Measurements from ENCODE around the gene FLT4. TPM values are rescaled to one million over a fixed set of nuclear protein-coding genes. Genes with fewer than 3 reads are reported as not detected.

FLT4 gene
- total and polyA plus RNA-seq, 9 donors = 3.3 to 18.5 (median 7.0) TPM

DNA sequence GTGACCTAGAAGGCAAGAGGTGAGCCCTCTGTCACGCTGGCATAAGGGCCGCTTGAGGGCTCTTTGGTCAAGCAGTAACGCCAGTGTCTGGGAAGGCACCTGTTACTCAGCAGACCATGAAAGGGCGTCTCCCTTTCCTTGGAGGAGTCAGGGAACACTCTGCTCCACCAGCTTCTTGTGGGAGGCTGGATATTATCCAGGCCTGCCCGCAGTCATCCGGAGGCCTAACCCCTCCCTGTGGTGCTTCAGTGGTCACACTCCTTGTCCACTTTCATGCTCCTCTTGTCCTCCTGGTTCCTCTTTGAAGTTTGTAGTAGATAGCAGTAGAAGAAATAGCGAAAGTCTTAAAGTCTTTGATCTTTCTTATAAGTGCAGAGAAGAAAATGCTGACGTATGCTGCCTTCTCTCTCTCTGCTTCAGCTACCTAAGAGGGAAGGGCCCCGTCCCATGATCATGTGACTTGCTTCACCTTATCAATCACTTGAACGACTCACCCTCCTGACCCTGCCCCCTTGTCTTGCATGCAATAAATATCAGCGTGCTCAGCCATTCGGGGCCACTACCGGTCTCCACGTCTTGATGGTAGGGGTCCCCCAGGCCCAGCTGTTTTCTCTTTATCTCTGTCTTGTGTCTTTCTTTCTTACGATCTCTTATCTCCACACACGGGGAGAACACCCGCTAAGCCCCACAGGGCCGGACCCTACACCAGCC lies 41.4 kb downstream of the FLT4 start:
- TF ChIP-seq POLR2A (IDR thresholded peaks at IDR 0.05) (no peak), EP300 (IDR thresholded peaks at IDR 0.05) (no peak), CTCF (IDR thresholded peaks at IDR 0.05) (no peak)
- 40 to 47% (median 43%) methylated on average over 18 of the region's 18 CpGs for WGBS, 3 donors
- intact Hi-C loops (cut with DNase I) = no loop called here

GRCh38 chr5:180606215-180606785 lies 43.1 kb downstream of the FLT4 start:
- Histone ChIP-seq H3K27me3 (no peaks in the 10 kb centered on the region), H3K27ac (no peak overlapping the region), H3K4me3 (no peak overlapping the region), H3K9me3 (no peaks in the 10 kb centered on the region), H3K4me1 (ENCODE audit: insufficient read depth) (peaks cover 2% of the 10 kb centered on the region), H3K36me3 (no peaks in the 10 kb centered on the region)
- intact Hi-C loops (cut with DNase I) = no loop called here
- 80 to 86% (median 85%) methylated on average over 21 of the region's 21 CpGs for WGBS, 3 donors
- no peak for DNase-seq
- TF ChIP-seq EP300 (IDR thresholded peaks at IDR 0.05) (no peak), POLR2A (IDR thresholded peaks at IDR 0.05) (no peak), CTCF (IDR thresholded peaks at IDR 0.05) (no peak)

More for the DNA sequence above, 41.4 kb downstream of the FLT4 start:
- Histone ChIP-seq H3K27me3 (no peaks in the 10 kb centered on the region), H3K9me3 (no peaks in the 10 kb centered on the region), H3K4me1 (ENCODE audit: insufficient read depth) (no peaks in the 10 kb centered on the region), H3K36me3 (no peaks in the 10 kb centered on the region), H3K4me3 (no peak overlapping the region), H3K27ac (no peak overlapping the region)
- no peak for DNase-seq

- H3K4me1 ChIP-seq (ENCODE audit: insufficient read depth) = peaks cover 2% of the 10 kb centered on the region
- intact Hi-C loops (cut with DNase I) = no loop called here
- 57 to 69% (median 59%) methylated on average over 11 of the region's 11 CpGs for WGBS, 3 donors
- no peaks in the 10 kb centered on the region for H3K36me3 ChIP-seq
- DNase-seq = no peak
- TF ChIP-seq CTCF (IDR thresholded peaks at IDR 0.05) (no peak), POLR2A (IDR thresholded peaks at IDR 0.05) (no peak), EP300 (IDR thresholded peaks at IDR 0.05) (no peak)
- no peaks in the 10 kb centered on the region for H3K9me3 ChIP-seq
- H3K27ac ChIP-seq = no peak overlapping the region
- no peaks in the 10 kb centered on the region for H3K27me3 ChIP-seq
- no peak overlapping the region for H3K4me3 ChIP-seq
Observed at GRCh38 chr5:180605554-180606214, 43.7 kb downstream of the FLT4 start.

DNA sequence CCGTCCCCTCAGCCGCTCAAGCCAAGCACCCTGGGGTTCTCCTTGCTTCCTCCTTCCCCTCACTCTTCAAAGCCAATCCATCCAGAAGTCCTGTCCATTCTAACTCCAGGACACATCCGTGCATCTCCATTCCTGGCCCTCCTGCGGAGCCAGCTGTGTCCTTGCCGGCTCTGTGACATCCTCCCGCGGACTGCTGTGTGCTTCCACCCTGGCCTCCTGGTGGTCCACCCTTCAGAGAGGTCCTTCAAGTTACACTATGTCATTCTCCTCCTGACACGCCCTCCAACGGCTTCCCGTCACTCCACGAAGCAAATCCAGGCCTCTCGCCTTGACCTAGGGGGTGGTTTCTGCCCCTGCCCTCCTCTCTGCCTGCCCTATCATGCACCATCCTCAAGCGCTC lies 45.1 kb downstream of the FLT4 start:
- WGBS, 3 donors = 84 to 86% (median 85%) methylated on average over 13 of the region's 13 CpGs
- H3K9me3 ChIP-seq = no peaks in the 10 kb centered on the region
- H3K4me3 ChIP-seq = no peak overlapping the region
- H3K36me3 ChIP-seq = no peaks in the 10 kb centered on the region
- no peaks in the 10 kb centered on the region for H3K27me3 ChIP-seq
- no peak overlapping the region for H3K27ac ChIP-seq
- peaks cover 2% of the 10 kb centered on the region for H3K4me1 ChIP-seq (ENCODE audit: insufficient read depth)
- TF ChIP-seq CTCF (IDR thresholded peaks at IDR 0.05) (no peak), POLR2A (IDR thresholded peaks at IDR 0.05) (no peak), EP300 (IDR thresholded peaks at IDR 0.05) (no peak)
- intact Hi-C loops (cut with DNase I) = no loop called here
- no peak for DNase-seq

All from ovary (tissue), 9 donors.